PFSK-1 (cell line): ENCODE measurements around the gene PRKCE.

Experiments used
- POLR2AphosphoS5 ChIP-seq: IDR thresholded peaks from 2 replicates; pipeline ENCODE4 v1.6.1; 2012; ENCODE audit warnings: low read depth, mild to moderate bottlenecking, control low read depth, low read length, moderate library complexity
- SIN3A ChIP-seq: IDR thresholded peaks from 2 replicates; pipeline ENCODE4 v1.6.1; 2012; ENCODE audit warnings: mild to moderate bottlenecking, low read length, moderate library complexity, borderline replicate concordance; ENCODE audit not compliant: insufficient read depth
- TF ChIP-seq, protein P1 (sequence below), 2 experiments: IDR thresholded peaks; 2 replicates each; pipeline versions ENCODE4 v1.6.1 to v1.8.0; 2011 to 2012; ENCODE audit warnings: low read depth in 2 of 2, low read length in 2 of 2, control low read depth in 1 of 2, inconsistent platforms in 1 of 2, mild to moderate bottlenecking in 1 of 2, moderate library complexity in 1 of 2; ENCODE audit not compliant: insufficient read depth in 1 of 2

GRCh38 chr2:45623098-45623497 lies 28.4 kb upstream of the PRKCE start:
- no peak for TF ChIP-seq POLR2AphosphoS5
- TF ChIP-seq, protein P1, sequence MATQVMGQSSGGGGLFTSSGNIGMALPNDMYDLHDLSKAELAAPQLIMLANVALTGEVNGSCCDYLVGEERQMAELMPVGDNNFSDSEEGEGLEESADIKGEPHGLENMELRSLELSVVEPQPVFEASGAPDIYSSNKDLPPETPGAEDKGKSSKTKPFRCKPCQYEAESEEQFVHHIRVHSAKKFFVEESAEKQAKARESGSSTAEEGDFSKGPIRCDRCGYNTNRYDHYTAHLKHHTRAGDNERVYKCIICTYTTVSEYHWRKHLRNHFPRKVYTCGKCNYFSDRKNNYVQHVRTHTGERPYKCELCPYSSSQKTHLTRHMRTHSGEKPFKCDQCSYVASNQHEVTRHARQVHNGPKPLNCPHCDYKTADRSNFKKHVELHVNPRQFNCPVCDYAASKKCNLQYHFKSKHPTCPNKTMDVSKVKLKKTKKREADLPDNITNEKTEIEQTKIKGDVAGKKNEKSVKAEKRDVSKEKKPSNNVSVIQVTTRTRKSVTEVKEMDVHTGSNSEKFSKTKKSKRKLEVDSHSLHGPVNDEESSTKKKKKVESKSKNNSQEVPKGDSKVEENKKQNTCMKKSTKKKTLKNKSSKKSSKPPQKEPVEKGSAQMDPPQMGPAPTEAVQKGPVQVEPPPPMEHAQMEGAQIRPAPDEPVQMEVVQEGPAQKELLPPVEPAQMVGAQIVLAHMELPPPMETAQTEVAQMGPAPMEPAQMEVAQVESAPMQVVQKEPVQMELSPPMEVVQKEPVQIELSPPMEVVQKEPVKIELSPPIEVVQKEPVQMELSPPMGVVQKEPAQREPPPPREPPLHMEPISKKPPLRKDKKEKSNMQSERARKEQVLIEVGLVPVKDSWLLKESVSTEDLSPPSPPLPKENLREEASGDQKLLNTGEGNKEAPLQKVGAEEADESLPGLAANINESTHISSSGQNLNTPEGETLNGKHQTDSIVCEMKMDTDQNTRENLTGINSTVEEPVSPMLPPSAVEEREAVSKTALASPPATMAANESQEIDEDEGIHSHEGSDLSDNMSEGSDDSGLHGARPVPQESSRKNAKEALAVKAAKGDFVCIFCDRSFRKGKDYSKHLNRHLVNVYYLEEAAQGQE (IDR thresholded peaks at IDR 0.05; ENCODE audit: insufficient read depth in 1 of 2, low read depth in 2 of 2, low read length in 2 of 2): no peak
- no peak for TF ChIP-seq SIN3A
